Amygdala (tissue), 56 donors: Measurements from ENCODE around the gene SMIM33.
A peak's percentile ranks its signal among the peaks of the same experiment; 100 is the strongest.
"Not testable (repeated sequence)": the region's sequence is repeated elsewhere in the genome, so short reads cannot be mapped to it uniquely, and the experiment has no call there.

Source experiments
- DNase-seq, 56 donors: peaks; one replicate each; lab custom pipeline; 2025; lab: John Stamatoyannopoulos, UW

SMIM33 gene

GRCh38 chr5:139470821-139471300, at the start of gene SMIM33:
SMIM33 (plus strand) TSS chr5:139471004; CDS start chr5:139471122, 118 bp downstream.
- no peak for DNase-seq

- peak in 13 of 56 donors; percentile 3 to 72 (median 20) for DNase-seq
These were observed 48.4 kb upstream of the SMIM33 start for GRCh38 chr5:139422307-139422893.

- no peak for DNase-seq
These were observed 45.3 kb upstream of the SMIM33 start for GRCh38 chr5:139425497-139425896.

GRCh38 chr5:139426203-139426885, 44.5 kb upstream of the SMIM33 start:
- DNase-seq, result no peak

GRCh38 chr5:139430015-139430414, 40.8 kb upstream of the SMIM33 start:
- no peak for DNase-seq

- no peak for DNase-seq
These were observed 39.1 kb upstream of the SMIM33 start for GRCh38 chr5:139431706-139432105.

- DNase-seq, result no peak
These were observed 35.1 kb upstream of the SMIM33 start for GRCh38 chr5:139435676-139436075.

- peak in 1 of 56 donors; percentile 43 for DNase-seq
These were observed 32.1 kb upstream of the SMIM33 start for GRCh38 chr5:139438707-139439012.

- DNase-seq, result peak; percentile 67 to 98 (median 90)
These were observed 31.5 kb upstream of the SMIM33 start, which contains the start of gene DNAJC18 for GRCh38 chr5:139439013-139439903. DNAJC18 (minus strand) TSS chr5:139439525; CDS start chr5:139439445, 80 bp downstream.

GRCh38 chr5:139440416-139440815, 30.4 kb upstream of the SMIM33 start:
- not testable (repeated sequence) for DNase-seq

GRCh38 chr5:139443831-139444453, 26.9 kb upstream of the SMIM33 start:
- no peak for DNase-seq

GRCh38 chr5:139445325-139446170, 25.3 kb upstream of the SMIM33 start:
- DNase-seq, result no peak

GRCh38 chr5:139446956-139447779, 23.6 kb upstream of the SMIM33 start:
- DNase-seq, result no peak

- no peak for DNase-seq
These were observed 19.6 kb upstream of the SMIM33 start for GRCh38 chr5:139451176-139451575.

- DNase-seq, result no peak
These were observed 18.7 kb upstream of the SMIM33 start for GRCh38 chr5:139451878-139452660.

- no peak for DNase-seq
These were observed 16.9 kb upstream of the SMIM33 start for GRCh38 chr5:139453683-139454567.
